ENCODE data around the gene MYADML2. TPM values are rescaled to one million over a fixed set of nuclear protein-coding genes. Genes with fewer than 3 reads are reported as not detected.

MYADML2 gene
- total RNA-seq, 4 donors from 2014 or later, result 0.76 TPM; not detected in 3

DNA sequence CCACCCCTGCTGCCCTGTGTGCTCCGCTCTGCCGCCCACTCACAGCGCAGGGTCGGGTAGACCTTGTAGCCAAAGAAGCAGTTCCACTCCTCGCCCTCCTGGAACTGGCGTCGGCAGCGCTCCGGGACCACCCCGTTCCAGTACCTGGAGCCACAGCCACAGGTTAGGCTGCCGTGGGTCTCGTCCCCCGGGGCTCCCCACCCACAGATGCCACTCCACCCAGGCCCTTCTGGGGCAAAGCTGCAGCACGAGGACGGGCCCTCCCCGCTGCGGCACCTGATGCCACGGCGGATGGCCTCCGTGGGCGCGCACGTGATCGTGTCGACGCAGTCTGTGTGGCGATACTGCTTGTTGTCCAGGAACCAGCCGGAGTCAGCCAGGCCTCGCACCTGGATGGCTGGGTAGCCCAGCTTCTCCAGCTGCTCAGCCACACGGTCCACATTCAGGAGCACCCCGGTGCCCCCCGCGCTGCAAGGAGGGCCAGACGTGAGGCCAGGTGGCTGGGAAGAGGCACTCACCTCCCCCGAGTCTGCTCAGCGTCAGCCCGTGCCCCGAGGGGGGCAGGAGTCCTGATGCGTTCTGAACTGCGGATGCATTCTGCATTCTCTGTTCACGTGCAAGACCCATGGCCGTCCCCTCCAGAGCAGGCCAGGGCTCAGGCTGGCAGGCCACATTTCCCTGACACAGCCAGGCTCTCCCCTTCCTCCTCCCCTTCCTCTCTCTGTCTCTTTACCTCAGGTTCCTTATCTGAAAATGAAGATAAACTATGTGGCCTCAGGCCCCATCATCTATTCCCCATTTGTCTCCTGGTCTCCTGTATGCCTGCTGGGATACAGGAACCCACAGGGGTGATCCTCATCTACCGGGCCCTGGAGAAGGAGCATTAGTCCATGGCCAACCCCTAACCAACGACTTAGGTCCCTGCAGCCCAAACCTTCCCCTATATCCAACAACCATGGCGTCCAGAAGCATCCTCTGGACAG is 9.9 kb upstream of the MYADML2 start:
- H3K4me3 ChIP-seq, result no peak overlapping the region
- no peak for DNase-seq
- no peak overlapping the region for H3K27ac ChIP-seq
- no peaks in the 10 kb centered on the region for H3K36me3 ChIP-seq
- peaks cover 0 to 23% of the 10 kb centered on the region in 2 donors for H3K27me3 ChIP-seq
- peaks cover 0 to 28% (median 15%) of the 10 kb centered on the region in 4 donors for H3K4me1 ChIP-seq
- TF ChIP-seq, protein P1, sequence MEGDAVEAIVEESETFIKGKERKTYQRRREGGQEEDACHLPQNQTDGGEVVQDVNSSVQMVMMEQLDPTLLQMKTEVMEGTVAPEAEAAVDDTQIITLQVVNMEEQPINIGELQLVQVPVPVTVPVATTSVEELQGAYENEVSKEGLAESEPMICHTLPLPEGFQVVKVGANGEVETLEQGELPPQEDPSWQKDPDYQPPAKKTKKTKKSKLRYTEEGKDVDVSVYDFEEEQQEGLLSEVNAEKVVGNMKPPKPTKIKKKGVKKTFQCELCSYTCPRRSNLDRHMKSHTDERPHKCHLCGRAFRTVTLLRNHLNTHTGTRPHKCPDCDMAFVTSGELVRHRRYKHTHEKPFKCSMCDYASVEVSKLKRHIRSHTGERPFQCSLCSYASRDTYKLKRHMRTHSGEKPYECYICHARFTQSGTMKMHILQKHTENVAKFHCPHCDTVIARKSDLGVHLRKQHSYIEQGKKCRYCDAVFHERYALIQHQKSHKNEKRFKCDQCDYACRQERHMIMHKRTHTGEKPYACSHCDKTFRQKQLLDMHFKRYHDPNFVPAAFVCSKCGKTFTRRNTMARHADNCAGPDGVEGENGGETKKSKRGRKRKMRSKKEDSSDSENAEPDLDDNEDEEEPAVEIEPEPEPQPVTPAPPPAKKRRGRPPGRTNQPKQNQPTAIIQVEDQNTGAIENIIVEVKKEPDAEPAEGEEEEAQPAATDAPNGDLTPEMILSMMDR (IDR thresholded peaks at IDR 0.05), result no peak
- TF ChIP-seq POLR2A (IDR thresholded peaks at IDR 0.05), result no peak
- H3K9me3 ChIP-seq, result no peaks in the 10 kb centered on the region

DNA sequence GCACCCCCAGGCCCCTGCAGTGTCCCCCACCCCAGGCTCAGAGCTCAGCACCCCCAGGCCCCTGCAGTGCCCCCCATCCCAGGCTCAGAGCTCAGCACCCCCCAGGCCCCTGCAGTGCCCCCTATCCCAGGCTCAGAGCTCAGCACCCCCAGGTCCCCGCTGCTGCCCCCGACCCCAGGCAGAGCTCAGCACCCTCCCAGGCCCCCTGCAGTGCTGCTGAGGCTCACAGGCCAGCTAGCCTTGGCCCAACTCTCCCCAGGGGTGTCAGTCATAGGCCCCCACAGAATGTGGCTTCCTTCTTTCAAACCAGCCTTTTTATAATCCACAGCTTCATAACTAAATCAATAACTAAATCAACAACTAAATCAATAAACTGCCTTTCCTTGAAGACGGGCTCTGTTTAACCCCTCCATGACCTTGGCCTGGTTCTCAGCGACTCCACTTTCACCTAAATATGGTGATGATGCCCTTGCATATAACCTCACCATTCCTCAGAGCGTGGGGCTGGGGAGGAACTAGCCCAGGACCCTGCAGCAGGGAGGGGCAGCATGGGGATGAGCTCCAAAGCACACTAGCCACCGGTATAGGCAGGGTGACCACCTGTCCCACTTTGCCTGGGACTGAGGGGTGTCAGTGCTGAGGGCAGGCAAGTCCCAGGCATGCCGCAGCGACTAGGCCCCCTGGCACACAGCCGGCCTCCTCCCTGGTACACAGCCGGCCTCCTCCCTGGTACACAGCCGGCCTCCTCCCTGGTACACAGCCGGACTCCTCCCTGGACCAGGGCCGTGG is 8.9 kb upstream of the MYADML2 start:
- H3K4me1 ChIP-seq, result peaks cover 0 to 20% (median 11%) of the 10 kb centered on the region in 4 donors
- no peak for TF ChIP-seq POLR2A (IDR thresholded peaks at IDR 0.05)
- TF ChIP-seq, protein P1 (IDR thresholded peaks at IDR 0.05), result no peak
- H3K36me3 ChIP-seq, result no peaks in the 10 kb centered on the region
- peaks cover 0 to 18% of the 10 kb centered on the region in 2 donors for H3K27me3 ChIP-seq
- no peak overlapping the region for H3K4me3 ChIP-seq
- no peak for DNase-seq
- H3K27ac ChIP-seq, result no peak overlapping the region
- no peaks in the 10 kb centered on the region for H3K9me3 ChIP-seq

DNA sequence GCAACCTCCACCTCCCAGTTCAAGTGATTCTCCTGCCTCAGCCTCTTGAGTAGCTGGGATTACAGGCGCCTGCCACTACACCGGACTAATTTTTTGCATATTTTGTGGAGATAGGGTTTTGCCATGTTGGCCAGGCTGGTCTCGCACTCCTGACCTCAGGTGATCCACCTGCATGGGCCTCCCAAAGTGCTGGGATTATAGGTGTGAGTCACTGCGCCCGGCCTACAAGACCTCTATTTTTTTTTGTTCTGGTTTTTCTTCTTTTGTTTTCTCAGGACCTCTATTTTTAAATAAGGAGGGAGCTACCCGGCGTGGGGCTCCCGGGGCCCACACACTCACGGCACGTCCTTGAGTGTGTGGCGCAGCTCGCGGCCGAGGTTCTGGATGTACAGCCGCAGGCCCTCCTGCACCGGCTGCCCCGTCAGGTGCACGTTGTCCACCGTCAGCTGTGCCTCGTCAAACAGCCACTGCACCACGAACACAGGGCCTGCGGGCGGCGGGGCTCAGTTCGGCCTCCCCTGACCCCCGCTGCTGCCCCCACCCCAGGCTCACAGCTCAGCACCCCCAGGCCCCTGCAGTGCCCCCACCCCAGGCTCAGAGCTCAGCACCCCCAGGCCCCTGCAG is 8.1 kb upstream of the MYADML2 start:
- Histone ChIP-seq H3K27ac (no peak overlapping the region), H3K36me3 (no peaks in the 10 kb centered on the region), H3K4me3 (no peak overlapping the region), H3K27me3 (peaks cover 0 to 11% of the 10 kb centered on the region in 2 donors), H3K9me3 (no peaks in the 10 kb centered on the region), H3K4me1 (peaks cover 0 to 12% (median 7%) of the 10 kb centered on the region in 4 donors)
- DNase-seq, result no peak
- TF ChIP-seq, protein P1 (IDR thresholded peaks at IDR 0.05), result no peak
- no peak for TF ChIP-seq POLR2A (IDR thresholded peaks at IDR 0.05)

DNA sequence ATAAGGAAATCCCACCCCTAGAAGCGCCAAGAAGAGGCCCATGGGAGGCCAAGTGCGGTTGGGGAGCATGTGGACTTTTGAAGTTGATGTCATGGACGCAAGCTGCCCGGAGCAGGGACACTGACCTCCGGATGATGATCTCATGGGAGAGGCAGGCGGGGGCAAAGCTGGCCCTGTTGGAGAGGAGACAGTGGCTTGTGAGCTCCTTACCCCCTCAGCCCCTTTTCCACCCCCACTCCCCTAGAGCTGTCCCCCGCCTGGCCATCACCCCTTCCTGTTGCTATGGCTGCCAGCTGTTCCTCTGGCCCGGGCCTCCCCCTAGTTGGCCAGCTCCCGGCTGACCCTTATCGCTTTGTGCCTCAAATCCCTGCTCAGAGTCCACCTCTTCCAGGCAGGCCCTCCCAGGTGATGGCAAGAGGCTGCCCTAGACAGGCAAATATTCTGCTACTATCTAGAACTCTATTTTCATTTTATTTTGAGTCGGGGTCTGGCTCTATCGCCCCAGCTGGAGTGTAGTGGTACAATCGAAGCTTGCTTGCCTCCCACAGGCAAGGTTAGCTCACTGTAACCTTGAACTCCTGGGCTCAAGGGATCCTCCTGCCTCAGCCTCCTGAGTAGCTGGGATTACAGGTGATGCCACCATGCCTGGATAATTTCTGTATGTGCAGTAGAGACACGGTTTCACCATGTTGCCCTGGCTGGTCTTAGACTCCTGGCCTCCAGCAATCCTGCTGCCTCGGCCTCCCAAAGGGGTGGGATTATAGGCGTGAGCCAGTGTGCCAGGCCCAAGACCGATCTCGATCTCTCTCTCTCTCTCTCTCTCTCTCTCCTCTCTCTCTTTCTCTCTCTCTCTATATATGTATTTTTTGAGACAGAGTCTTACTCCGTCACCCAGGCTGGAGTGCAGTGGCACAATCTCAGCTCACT is 7.4 kb upstream of the MYADML2 start:
- Histone ChIP-seq H3K27me3 (peaks cover 0 to 7% of the 10 kb centered on the region in 2 donors), H3K36me3 (no peaks in the 10 kb centered on the region), H3K4me1 (peaks cover 0 to 4% (median 1%) of the 10 kb centered on the region in 4 donors), H3K27ac (no peak overlapping the region), H3K9me3 (no peaks in the 10 kb centered on the region), H3K4me3 (no peak overlapping the region)
- TF ChIP-seq POLR2A (IDR thresholded peaks at IDR 0.05), result no peak
- TF ChIP-seq, protein P1 (IDR thresholded peaks at IDR 0.05), result no peak
- no peak for DNase-seq

Data from Peyer's patch (tissue), 4 donors.